Activated naive CD8-positive, alpha-beta T cell (primary cell): ENCODE data around the gene TBC1D10B.
"Not testable (repeated sequence)": the region's sequence is repeated elsewhere in the genome, so short reads cannot be mapped to it uniquely, and the experiment has no call there.

Source experiments
- H3K27ac Mint-ChIP-seq: one replicate; pipeline ENCODE4 v1.8.0; 2021; ENCODE audit warnings: mixed read lengths
- H3K27me3 Mint-ChIP-seq: one replicate; pipeline ENCODE4 v1.8.0; 2021; ENCODE audit warnings: mixed read lengths
- H3K36me3 Mint-ChIP-seq: one replicate; pipeline ENCODE4 v1.8.0; 2021; ENCODE audit warnings: mixed read lengths
- H3K4me1 Mint-ChIP-seq: one replicate; pipeline ENCODE4 v1.8.0; 2021; ENCODE audit warnings: low read depth, mixed read lengths
- H3K4me3 Mint-ChIP-seq: one replicate; pipeline ENCODE4 v1.8.0; 2021; ENCODE audit warnings: mild to moderate bottlenecking, mixed read lengths
- H3K9me3 Mint-ChIP-seq: one replicate; pipeline ENCODE4 v1.8.0; 2021; ENCODE audit warnings: low read depth, mixed read lengths

Gene TBC1D10B

DNA sequence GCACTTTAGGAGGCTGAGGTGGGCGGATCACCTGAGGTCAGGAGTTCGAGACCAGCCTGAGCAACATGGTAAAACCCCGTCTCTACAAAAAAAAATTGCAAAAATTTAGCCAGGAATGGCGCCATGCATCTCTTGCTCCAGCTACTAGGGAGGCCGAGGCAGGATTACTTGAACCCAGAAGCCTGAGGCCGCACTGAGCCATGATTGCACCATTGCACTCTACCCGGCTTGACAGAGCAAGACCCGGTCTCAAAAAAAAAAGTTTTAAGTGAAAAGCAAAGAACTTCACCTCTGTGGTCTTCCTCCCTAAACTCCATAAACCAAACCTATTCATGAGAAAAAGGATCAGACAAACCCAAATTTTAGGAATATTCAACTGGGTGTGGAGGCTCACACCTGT is 22.2 kb downstream of the TBC1D10B start:
- Mint-ChIP-seq H3K4me3 (no peak overlapping the region), H3K27ac (no peak overlapping the region), H3K4me1 (peaks cover 14% of the 10 kb centered on the region), H3K27me3 (no peaks in the 10 kb centered on the region), H3K36me3 (no peaks in the 10 kb centered on the region), H3K9me3 (no peaks in the 10 kb centered on the region)

GRCh38 chr16:30346286-30346685 is 24.0 kb downstream of the TBC1D10B start:
- H3K4me3 Mint-ChIP-seq = no peak overlapping the region
- H3K27ac Mint-ChIP-seq = no peak overlapping the region
- H3K4me1 Mint-ChIP-seq = peaks cover 8% of the 10 kb centered on the region
- H3K9me3 Mint-ChIP-seq = no peaks in the 10 kb centered on the region
- no peaks in the 10 kb centered on the region for H3K27me3 Mint-ChIP-seq
- no peaks in the 10 kb centered on the region for H3K36me3 Mint-ChIP-seq

- H3K36me3 Mint-ChIP-seq, H3K4me3 Mint-ChIP-seq, H3K9me3 Mint-ChIP-seq, H3K27ac Mint-ChIP-seq, H3K4me1 Mint-ChIP-seq, H3K27me3 Mint-ChIP-seq: not testable (repeated sequence)
Observed at GRCh38 chr16:30343491-30343820, 26.8 kb downstream of the TBC1D10B start.

GRCh38 chr16:30342751-30343490 is 27.4 kb downstream of the TBC1D10B start:
- Mint-ChIP-seq H3K4me1 (peaks cover 7% of the 10 kb centered on the region), H3K9me3 (no peaks in the 10 kb centered on the region), H3K36me3 (no peaks in the 10 kb centered on the region), H3K4me3 (no peak overlapping the region), H3K27me3 (no peaks in the 10 kb centered on the region), H3K27ac (no peak overlapping the region)

GRCh38 chr16:30341971-30342370 is 28.3 kb downstream of the TBC1D10B start:
- H3K9me3 Mint-ChIP-seq, H3K4me1 Mint-ChIP-seq, H3K27ac Mint-ChIP-seq, H3K4me3 Mint-ChIP-seq, H3K36me3 Mint-ChIP-seq, H3K27me3 Mint-ChIP-seq: not testable (repeated sequence)

DNA sequence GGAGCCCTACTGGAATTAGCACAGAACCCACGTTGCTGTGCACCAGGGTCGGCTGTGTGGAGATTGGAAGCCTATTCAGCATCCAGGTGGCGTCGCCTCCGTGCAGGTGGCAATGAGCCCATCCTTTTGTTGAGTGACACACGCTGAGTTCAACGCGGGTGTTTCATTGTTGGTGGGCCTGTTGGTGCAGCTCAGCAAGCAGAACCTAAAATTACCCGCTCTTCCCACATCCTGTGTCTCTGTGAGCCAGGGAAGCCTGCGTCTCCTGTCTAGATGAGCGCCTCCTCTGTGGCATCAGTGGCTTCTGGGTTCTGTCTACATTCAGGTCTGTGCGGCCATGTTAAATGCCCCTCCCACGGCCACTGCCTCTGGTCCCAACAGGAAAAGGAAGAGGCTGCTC is 29.7 kb downstream of the TBC1D10B start:
- peaks cover 14% of the 10 kb centered on the region for H3K4me1 Mint-ChIP-seq
- H3K27ac Mint-ChIP-seq = no peak overlapping the region
- peak overlapping the region; percentile 38 for H3K4me3 Mint-ChIP-seq

DNA sequence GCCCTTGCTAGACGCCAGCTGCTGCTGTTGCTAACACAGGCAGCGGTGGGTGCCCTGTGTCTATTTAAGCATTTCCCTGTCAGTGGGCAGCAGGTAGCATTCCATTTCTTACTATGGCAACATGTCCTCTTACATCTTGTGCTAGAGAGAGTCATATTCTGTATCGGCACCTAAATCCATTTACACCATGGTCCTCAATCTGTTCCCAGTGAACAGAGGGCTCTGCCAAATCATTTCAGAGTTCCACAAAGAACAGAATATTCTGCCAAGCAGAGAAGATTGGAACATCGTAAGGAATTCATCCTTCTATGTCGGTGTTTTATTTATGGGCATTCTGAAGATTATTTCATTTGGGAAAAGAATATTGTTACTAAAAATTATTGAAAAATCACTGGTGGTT is 31.6 kb downstream of the TBC1D10B start:
- not testable (repeated sequence) for H3K27ac Mint-ChIP-seq, H3K4me3 Mint-ChIP-seq, H3K9me3 Mint-ChIP-seq, H3K27me3 Mint-ChIP-seq, H3K36me3 Mint-ChIP-seq
- peaks cover 17% of the 10 kb centered on the region for H3K4me1 Mint-ChIP-seq

More for the DNA sequence above, 29.7 kb downstream of the TBC1D10B start:
- Mint-ChIP-seq H3K9me3 (no peaks in the 10 kb centered on the region), H3K27me3 (no peaks in the 10 kb centered on the region), H3K36me3 (no peaks in the 10 kb centered on the region)

GRCh38 chr16:30337964-30338357 is 32.3 kb downstream of the TBC1D10B start:
- H3K27ac Mint-ChIP-seq, H3K27me3 Mint-ChIP-seq: not testable (repeated sequence)
- peaks cover 19% of the 10 kb centered on the region for H3K4me1 Mint-ChIP-seq

DNA sequence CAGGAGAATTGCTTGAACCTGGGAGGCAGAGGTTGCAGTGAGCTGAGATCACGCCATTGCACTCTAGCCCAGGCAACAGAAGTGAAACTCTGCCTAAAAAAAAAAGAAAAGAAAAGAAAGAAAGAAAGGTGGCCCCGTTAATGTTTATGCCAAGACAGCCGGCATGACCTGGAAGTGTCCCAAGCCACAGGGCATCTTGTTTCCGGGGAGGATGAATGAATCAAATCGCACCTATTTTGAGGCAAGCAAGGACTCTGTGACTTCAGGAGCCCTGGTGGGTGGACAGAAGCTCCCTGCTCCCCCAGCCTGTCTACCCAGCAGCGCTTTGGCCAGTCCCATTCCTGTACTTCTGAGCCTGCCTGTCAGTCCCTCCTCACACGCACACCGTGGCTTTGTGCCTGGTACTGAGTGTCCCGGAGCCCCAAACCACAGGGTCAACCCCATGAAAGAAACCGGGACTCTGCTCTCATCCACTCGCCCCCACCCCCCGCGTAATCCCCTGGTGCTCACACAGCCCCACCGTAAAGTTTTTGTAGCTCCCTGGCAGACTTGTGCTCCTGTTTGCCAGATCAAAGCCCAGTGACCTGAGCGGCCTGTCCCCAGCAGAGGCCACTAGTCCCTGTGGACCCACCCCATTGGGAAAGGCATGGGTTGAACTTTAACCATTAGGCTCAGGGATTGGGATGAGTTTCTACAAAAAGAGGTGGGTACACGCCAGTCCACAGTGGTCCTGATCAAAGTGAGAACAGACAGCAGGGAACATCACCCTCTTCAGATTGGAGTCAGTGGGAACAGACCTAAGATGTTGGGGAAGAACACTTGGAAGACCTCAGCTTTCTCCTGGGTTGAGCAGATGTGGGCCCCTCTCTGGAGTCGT is 34.5 kb downstream of the TBC1D10B start:
- H3K36me3 Mint-ChIP-seq = no peaks in the 10 kb centered on the region
- no peaks in the 10 kb centered on the region for H3K9me3 Mint-ChIP-seq
- peaks cover 25% of the 10 kb centered on the region for H3K4me1 Mint-ChIP-seq
- peak overlapping the region; percentile 66 for H3K27ac Mint-ChIP-seq
- H3K27me3 Mint-ChIP-seq = no peaks in the 10 kb centered on the region
- peak overlapping the region; percentile 85 for H3K4me3 Mint-ChIP-seq

More at GRCh38 chr16:30337964-30338357, 32.3 kb downstream of the TBC1D10B start:
- H3K9me3 Mint-ChIP-seq, H3K36me3 Mint-ChIP-seq, H3K4me3 Mint-ChIP-seq: not testable (repeated sequence)

- H3K27me3 Mint-ChIP-seq, H3K9me3 Mint-ChIP-seq, H3K36me3 Mint-ChIP-seq: not testable (repeated sequence)
- H3K4me3 Mint-ChIP-seq = peak overlapping the region; percentile 85
- peaks cover 25% of the 10 kb centered on the region for H3K4me1 Mint-ChIP-seq
- H3K27ac Mint-ChIP-seq = peak overlapping the region; percentile 66
Observed at GRCh38 chr16:30335028-30335597, 35.2 kb downstream of the TBC1D10B start.

DNA sequence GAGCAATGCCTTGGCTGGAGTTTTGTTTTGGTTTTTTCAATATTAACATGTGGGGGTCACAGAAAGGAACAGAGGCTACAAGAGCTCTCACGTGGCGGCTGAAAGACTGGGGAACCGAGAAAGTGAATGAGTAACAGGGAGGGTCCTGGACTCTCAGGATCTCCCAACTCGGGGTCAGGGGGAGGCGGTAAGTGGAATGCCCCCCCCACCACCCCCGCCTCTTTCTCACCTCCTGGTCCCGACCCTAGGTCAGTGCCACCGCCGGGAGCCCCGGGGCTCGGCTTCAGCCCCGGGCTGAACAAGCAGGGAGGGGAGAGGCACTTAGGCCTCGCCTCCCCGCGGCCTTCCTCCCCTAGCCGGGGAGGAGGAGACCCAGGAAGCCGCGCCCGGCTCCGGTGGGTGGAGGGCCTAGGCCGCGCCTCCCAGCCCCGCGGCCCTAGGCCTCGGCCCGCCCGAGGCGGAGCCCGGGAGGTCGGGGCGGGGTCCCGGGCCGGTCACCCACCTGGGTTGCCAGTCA is 35.8 kb downstream of the TBC1D10B start:
- not testable (repeated sequence) for H3K27me3 Mint-ChIP-seq, H3K9me3 Mint-ChIP-seq, H3K36me3 Mint-ChIP-seq
- Mint-ChIP-seq H3K4me1 (peaks cover 25% of the 10 kb centered on the region), H3K4me3 (peak overlapping the region; percentile 100), H3K27ac (peak overlapping the region; percentile 95)

DNA sequence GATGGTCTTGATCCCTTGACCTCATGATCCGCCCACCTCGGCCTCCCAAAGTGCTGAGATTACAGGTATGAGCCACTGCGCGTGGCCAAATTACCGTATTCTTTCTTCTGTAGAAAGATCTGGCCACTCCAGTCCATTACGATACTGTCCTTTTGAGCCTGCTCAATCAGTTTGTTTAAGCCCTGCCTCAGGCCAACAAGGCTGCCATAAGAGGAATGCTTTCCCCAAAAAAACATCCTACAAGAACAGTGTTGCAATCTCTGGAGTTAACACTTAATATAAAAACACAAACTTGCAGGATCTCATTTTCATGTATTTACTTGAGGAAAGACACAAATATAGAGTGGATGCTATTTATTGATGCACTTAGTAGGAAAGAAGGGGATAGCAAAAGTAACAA is 46.1 kb downstream of the TBC1D10B start:
- peaks cover 32% of the 10 kb centered on the region for H3K4me1 Mint-ChIP-seq
- not testable (repeated sequence) for H3K9me3 Mint-ChIP-seq, H3K4me3 Mint-ChIP-seq, H3K27me3 Mint-ChIP-seq, H3K36me3 Mint-ChIP-seq
- H3K27ac Mint-ChIP-seq = peak overlapping the region; percentile 12

GRCh38 chr16:30318647-30319046 is 51.6 kb downstream of the TBC1D10B start:
- not testable (repeated sequence) for H3K9me3 Mint-ChIP-seq, H3K36me3 Mint-ChIP-seq, H3K27ac Mint-ChIP-seq, H3K4me3 Mint-ChIP-seq, H3K27me3 Mint-ChIP-seq
- peaks cover 28% of the 10 kb centered on the region for H3K4me1 Mint-ChIP-seq

DNA sequence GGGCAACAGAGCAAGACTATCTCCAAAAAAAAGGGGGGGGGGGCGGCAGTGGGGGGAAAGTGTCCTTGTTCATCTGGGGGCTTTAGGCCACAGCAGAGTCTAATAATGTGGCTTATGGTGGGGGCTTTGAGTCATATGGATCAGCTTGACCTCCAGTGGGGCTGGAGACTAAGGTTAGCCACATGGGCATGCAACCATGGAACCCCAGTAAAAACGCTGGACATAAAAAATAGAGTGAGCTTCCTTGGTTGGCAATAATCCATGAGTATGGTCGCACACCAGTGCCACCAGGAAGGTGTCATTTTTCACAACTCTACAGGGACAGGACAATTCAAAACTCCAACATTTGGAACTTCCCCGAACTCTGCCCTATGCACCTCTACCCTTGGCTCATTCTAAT is 59.4 kb downstream of the TBC1D10B start:
- not testable (repeated sequence) for H3K9me3 Mint-ChIP-seq, H3K27ac Mint-ChIP-seq, H3K4me3 Mint-ChIP-seq, H3K36me3 Mint-ChIP-seq, H3K27me3 Mint-ChIP-seq
- H3K4me1 Mint-ChIP-seq = peaks cover 27% of the 10 kb centered on the region

GRCh38 chr16:30309255-30309654 is 61.0 kb downstream of the TBC1D10B start:
- peaks cover 22% of the 10 kb centered on the region for H3K4me1 Mint-ChIP-seq

More at GRCh38 chr16:30309255-30309654, 61.0 kb downstream of the TBC1D10B start:
- H3K27ac Mint-ChIP-seq, H3K9me3 Mint-ChIP-seq, H3K27me3 Mint-ChIP-seq, H3K36me3 Mint-ChIP-seq, H3K4me3 Mint-ChIP-seq: not testable (repeated sequence)
